Endodermal cell (in vitro differentiated cells): ENCODE results near the gene MAP3K21. TPM values are rescaled to one million over a fixed set of nuclear protein-coding genes. Genes with fewer than 3 reads are reported as not detected.
A peak's percentile ranks its signal among the peaks of the same experiment; 100 is the strongest.

Experiments
- DNase-seq: peaks from one replicate; pipeline ENCODE4 v3.0.0-alpha.2; 2017
- H3K27ac ChIP-seq: 2 replicates; pipeline ENCODE4 v1.5.1; 2013; ENCODE audit warnings: mild to moderate bottlenecking, low read depth, low read length, moderate library complexity
- H3K27me3 ChIP-seq: 2 replicates; pipeline ENCODE4 v1.6.1; 2013; ENCODE audit warnings: mild to moderate bottlenecking, low read length, moderate library complexity; ENCODE audit not compliant: insufficient read depth, control insufficient read depth, poor library complexity, severe bottlenecking
- H3K36me3 ChIP-seq: 2 replicates; pipeline ENCODE4 v1.7.0; 2013; ENCODE audit warnings: mild to moderate bottlenecking, low read length, moderate library complexity; ENCODE audit not compliant: control insufficient read depth, insufficient read depth
- H3K4me1 ChIP-seq: one replicate; pipeline ENCODE4 v1.7.0; 2013; ENCODE audit warnings: low read length; ENCODE audit not compliant: control insufficient read depth, insufficient read depth
- H3K4me3 ChIP-seq: 2 replicates; pipeline ENCODE4 v1.5.1; 2013; ENCODE audit warnings: mild to moderate bottlenecking, low read length, moderate library complexity
- H3K9ac ChIP-seq: 2 replicates; pipeline ENCODE4 v1.6.1; 2013; ENCODE audit warnings: mild to moderate bottlenecking, low read length, moderate library complexity; ENCODE audit not compliant: poor library complexity, severe bottlenecking; ENCODE audit errors: extremely low read depth
- H3K9me3 ChIP-seq: 2 replicates; pipeline ENCODE4 v1.6.1; 2013; ENCODE audit warnings: mild to moderate bottlenecking, low read length, moderate library complexity; ENCODE audit not compliant: control insufficient read depth
- H3K27ac Mint-ChIP-seq: 2 replicates; pipeline ENCODE4 v1.8.0; 2020; ENCODE audit warnings: mixed read lengths
- H3K27me3 Mint-ChIP-seq: 2 replicates; pipeline ENCODE4 v1.8.0; 2021; ENCODE audit warnings: mild to moderate bottlenecking, mixed read lengths; ENCODE audit not compliant: insufficient read depth
- H3K36me3 Mint-ChIP-seq: 2 replicates; pipeline ENCODE4 v1.8.0; 2020; ENCODE audit warnings: low read depth, mixed read lengths
- H3K4me1 Mint-ChIP-seq: 2 replicates; pipeline ENCODE4 v1.8.0; 2020; ENCODE audit warnings: mixed read lengths
- H3K4me3 Mint-ChIP-seq: 2 replicates; pipeline ENCODE4 v1.8.0; 2020; ENCODE audit warnings: mild to moderate bottlenecking, moderate library complexity, mixed read lengths
- H3K9me3 Mint-ChIP-seq: 2 replicates; pipeline ENCODE4 v1.8.0; 2020; ENCODE audit warnings: mild to moderate bottlenecking, mixed read lengths
- WGBS, 2 experiments: methylation state at CpG; one replicate each; pipeline versions ENCODE4 v1.1.5 to v1.1.7; 2013; ENCODE audit warnings: missing lambda C conversion rate in 2 of 2, mixed read lengths in 1 of 2; ENCODE audit not compliant: insufficient coverage in 1 of 2, insufficient read length in 1 of 2; 5-methylcytosine and 5-hydroxymethylcytosine counted together
- total RNA-seq, 2 donors: library from RNA; stranded (reverse); fragmentation: NEBNext Ultra II Directional in 1 of 2; extraction: Animal tissue kit (Norgen Biotek cat#: 25700) in 1 of 2; gene quantifications; 2 replicates in 1 of 2; 3 replicates in 1 of 2; pipeline ENCODE4 v1.2.1, GENCODE V29; 2021
- TF ChIP-seq, protein P1 (sequence below): fragments of 200-600 bp; sonication (generic); conservative IDR thresholded peaks from 2 replicates; pipeline ENCODE4 v1.5.0; 2021; ENCODE audit warnings: antibody characterized with exemption, mild to moderate bottlenecking

The MAP3K21 gene
- total RNA-seq, 2 donors from 2014 or later = 9.4 to 14.6 TPM

DNA sequence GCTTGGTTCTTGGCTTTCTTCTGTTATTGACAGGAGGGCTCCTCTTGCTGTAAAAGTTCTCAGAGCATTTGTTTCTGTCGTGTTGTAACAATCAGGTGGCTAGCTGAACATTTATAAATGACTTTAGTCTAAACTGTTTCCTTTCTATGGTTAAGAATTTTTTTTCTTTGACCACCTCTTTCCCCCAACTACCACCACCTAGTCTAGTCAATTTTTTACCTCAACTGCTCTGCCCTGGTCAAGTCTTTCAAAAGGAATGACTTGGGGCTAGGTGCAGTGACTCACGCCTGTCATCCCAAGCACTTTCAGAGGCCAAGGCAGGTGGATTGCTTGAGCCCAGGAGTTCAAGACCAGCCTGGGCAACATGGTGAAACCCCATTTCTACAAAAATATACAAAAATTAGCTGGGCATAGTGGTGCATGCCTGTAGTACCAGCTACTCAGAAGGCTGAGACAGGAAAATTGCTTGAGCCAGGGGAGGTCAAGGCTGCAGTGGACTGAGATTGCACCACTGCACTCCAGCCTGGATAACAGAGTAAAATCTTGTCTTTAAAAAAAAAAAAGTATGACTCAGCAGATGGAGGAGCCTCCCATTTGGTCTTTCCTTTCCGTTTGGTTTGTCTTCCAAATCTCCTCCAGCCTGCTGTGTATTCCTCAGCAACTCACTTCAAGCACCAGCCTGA, 40.7 kb downstream of the MAP3K21 start:
- Mint-ChIP-seq H3K36me3 (peaks cover 2% of the 10 kb centered on the region), H3K27ac (peak overlapping the region; percentile 34), H3K27me3 (no peaks in the 10 kb centered on the region), H3K4me3 (no peak overlapping the region), H3K9me3 (no peaks in the 10 kb centered on the region), H3K4me1 (peaks cover 15% of the 10 kb centered on the region)
- WGBS, 2 experiments = 79 to 88% methylated on average over 2 to 3 of the region's 3 CpGs
- no peak overlapping the region for H3K9ac ChIP-seq
- TF ChIP-seq, protein P1, sequence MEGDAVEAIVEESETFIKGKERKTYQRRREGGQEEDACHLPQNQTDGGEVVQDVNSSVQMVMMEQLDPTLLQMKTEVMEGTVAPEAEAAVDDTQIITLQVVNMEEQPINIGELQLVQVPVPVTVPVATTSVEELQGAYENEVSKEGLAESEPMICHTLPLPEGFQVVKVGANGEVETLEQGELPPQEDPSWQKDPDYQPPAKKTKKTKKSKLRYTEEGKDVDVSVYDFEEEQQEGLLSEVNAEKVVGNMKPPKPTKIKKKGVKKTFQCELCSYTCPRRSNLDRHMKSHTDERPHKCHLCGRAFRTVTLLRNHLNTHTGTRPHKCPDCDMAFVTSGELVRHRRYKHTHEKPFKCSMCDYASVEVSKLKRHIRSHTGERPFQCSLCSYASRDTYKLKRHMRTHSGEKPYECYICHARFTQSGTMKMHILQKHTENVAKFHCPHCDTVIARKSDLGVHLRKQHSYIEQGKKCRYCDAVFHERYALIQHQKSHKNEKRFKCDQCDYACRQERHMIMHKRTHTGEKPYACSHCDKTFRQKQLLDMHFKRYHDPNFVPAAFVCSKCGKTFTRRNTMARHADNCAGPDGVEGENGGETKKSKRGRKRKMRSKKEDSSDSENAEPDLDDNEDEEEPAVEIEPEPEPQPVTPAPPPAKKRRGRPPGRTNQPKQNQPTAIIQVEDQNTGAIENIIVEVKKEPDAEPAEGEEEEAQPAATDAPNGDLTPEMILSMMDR = no peak
- H3K4me1 ChIP-seq = no peaks in the 10 kb centered on the region
- H3K36me3 ChIP-seq = no peaks in the 10 kb centered on the region
- no peaks in the 10 kb centered on the region for H3K27me3 ChIP-seq
- no peak for DNase-seq
- no peaks in the 10 kb centered on the region for H3K9me3 ChIP-seq
- H3K27ac ChIP-seq = no peak overlapping the region
- H3K4me3 ChIP-seq = no peak overlapping the region

DNA sequence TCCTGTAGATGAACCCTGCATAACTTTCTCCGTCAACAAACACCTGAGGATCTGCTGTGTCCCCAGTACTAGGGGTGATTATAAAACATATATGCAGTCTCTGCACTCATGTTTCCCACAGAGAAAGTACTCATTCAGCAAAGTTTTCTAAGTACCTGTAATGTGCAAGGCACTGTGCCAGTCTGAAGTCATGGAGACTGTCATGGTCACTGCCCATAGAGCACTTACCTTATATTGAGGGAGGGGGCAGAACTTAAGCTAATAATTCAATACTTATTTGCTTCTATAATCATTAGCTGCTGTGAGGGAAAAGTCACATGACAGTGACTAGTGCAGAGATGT, 41.2 kb downstream of the MAP3K21 start:
- no peaks in the 10 kb centered on the region for H3K4me1 ChIP-seq
- H3K36me3 Mint-ChIP-seq = peaks cover 7% of the 10 kb centered on the region
- H3K4me3 ChIP-seq = no peak overlapping the region
- no peak overlapping the region for H3K27ac ChIP-seq
- H3K4me1 Mint-ChIP-seq = peaks cover 15% of the 10 kb centered on the region
- H3K36me3 ChIP-seq = no peaks in the 10 kb centered on the region
- no peak for DNase-seq
- no peaks in the 10 kb centered on the region for H3K27me3 ChIP-seq
- WGBS, 2 experiments = 84 to 100% methylated on average over 1 of the region's 1 CpG
- TF ChIP-seq, protein P1 = no peak
- H3K9ac ChIP-seq = no peak overlapping the region
- H3K27me3 Mint-ChIP-seq = no peaks in the 10 kb centered on the region
- no peaks in the 10 kb centered on the region for H3K9me3 ChIP-seq
- peak overlapping the region; percentile 34 for H3K27ac Mint-ChIP-seq
- H3K4me3 Mint-ChIP-seq = no peak overlapping the region
- H3K9me3 Mint-ChIP-seq = no peaks in the 10 kb centered on the region

DNA sequence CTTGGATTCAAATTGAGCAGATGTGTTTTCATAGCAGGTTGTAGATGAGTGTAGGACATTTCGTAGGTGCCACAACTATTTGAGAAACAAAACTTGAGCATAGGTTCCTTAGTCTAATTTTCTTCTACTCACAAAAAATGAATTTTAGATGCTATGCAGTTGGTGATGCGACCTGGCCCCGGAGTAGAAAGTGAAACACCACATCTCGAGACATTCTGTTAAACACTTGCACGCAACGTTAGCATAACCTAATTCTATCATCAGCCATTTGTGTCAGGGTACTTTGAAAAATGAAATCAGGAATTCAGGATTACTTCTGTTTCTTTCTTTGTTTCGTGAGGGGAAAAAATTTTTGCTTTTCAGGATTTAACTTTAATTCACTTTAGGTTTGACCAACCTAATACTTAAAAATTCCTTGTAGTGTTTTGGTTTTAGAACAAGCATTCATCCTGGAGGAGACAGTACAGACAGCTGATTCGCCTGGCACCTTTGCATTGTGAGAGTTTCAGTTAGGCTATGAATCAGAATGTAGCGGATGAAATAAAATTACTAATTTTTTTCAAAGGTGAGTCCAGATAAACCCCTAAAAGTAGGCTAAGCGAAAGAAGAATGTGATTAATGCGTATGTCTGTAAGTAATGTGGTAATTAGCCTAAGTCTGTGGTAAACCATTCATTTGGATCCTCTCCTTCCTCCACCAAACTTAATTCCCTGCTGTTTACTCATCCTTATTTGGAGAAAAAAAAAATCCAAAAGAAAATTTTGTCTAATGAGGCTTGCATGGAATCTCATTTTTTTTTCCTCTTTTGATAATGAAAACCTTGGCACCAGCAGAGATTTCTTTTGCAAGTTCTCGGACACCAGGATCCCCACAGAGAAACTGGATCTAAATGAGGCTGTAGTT, 44.9 kb downstream of the MAP3K21 start:
- Histone ChIP-seq H3K27me3 (no peaks in the 10 kb centered on the region), H3K27ac (no peak overlapping the region), H3K36me3 (no peaks in the 10 kb centered on the region), H3K4me1 (no peaks in the 10 kb centered on the region), H3K9ac (no peak overlapping the region), H3K4me3 (no peak overlapping the region), H3K9me3 (no peaks in the 10 kb centered on the region)
- no peaks in the 10 kb centered on the region for H3K9me3 Mint-ChIP-seq
- H3K27me3 Mint-ChIP-seq = no peaks in the 10 kb centered on the region
- H3K4me1 Mint-ChIP-seq = peaks cover 12% of the 10 kb centered on the region
- peaks cover 7% of the 10 kb centered on the region for H3K36me3 Mint-ChIP-seq
- no peak overlapping the region for H3K4me3 Mint-ChIP-seq
- DNase-seq = no peak
- H3K27ac Mint-ChIP-seq = no peak overlapping the region
- TF ChIP-seq, protein P1 = no peak
- WGBS, 2 experiments = 90 to 97% methylated on average over 5 to 11 of the region's 12 CpGs
